Esophagus muscularis mucosa (tissue), 4 donors: ENCODE data around the gene SHANK3. TPM values are rescaled to one million over a fixed set of nuclear protein-coding genes. Genes with fewer than 3 reads are reported as not detected.
"Not testable (repeated sequence)": the region's sequence is repeated elsewhere in the genome, so short reads cannot be mapped to it uniquely, and the experiment has no call there.

Experiments
- DNase-seq: peaks from one replicate; pipeline ENCODE4 v3.0.0-alpha.2; 2017; ENCODE audit errors: extremely low spot score
- H3K27ac ChIP-seq, 4 donors: fragments of 200-600 bp; sonication (generic); replicated peaks in 1 of 4; 1 replicate in 3 of 4; 2 replicates in 1 of 4; pipeline ENCODE4 v1.5.1; 2016 to 2019; ENCODE audit warnings: mild to moderate bottlenecking in 1 of 4
- H3K27me3 ChIP-seq, 4 donors: fragments of 200-600 bp; sonication (generic); one replicate each; pipeline versions ENCODE4 v1.5.1 to v1.6.0; 2016 to 2019
- H3K36me3 ChIP-seq, 4 donors: fragments of 200-600 bp; sonication (generic); one replicate each; pipeline ENCODE4 v1.5.1; 2016 to 2019
- H3K4me1 ChIP-seq, 4 donors: fragments of 200-600 bp; sonication (generic); one replicate each; pipeline ENCODE4 v1.5.1; 2016 to 2019
- H3K4me3 ChIP-seq, 4 donors: fragments of 200-600 bp; sonication (generic); 1 replicate in 2 of 4; 2 replicates in 2 of 4; pipeline ENCODE4 v1.5.1; 2016 to 2019; ENCODE audit warnings: mild to moderate bottlenecking in 4 of 4, moderate library complexity in 1 of 4
- H3K9me3 ChIP-seq, 4 donors: fragments of 200-600 bp; sonication (generic); 1 replicate in 3 of 4; 2 replicates in 1 of 4; pipeline ENCODE4 v1.5.1; 2016 to 2019
- CTCF ChIP-seq, 3 experiments: fragments of 200-600 bp in 2 of 3; fragments of 450-650 bp in 1 of 3; sonication (generic) in 2 of 3; IDR thresholded peaks; one replicate each; pipeline ENCODE4 v1.5.1; 2017 to 2019; ENCODE audit warnings: antibody characterized with exemption in 3 of 3, mild to moderate bottlenecking in 2 of 3, moderate library complexity in 1 of 3
- EP300 ChIP-seq: sonication (generic); formaldehyde crosslinking; IDR thresholded peaks from one replicate; pipeline ENCODE4 v1.6.1; 2017; ENCODE audit warnings: antibody characterized with exemption
- POLR2A ChIP-seq: fragments of 450-650 bp; IDR thresholded peaks from one replicate; pipeline ENCODE4 v1.6.1; 2017; ENCODE audit warnings: antibody characterized with exemption, moderate library complexity, mild to moderate bottlenecking, low read depth
- POLR2AphosphoS5 ChIP-seq, 2 donors: sonication (generic); formaldehyde crosslinking; IDR thresholded peaks; one replicate each; pipeline ENCODE4 v1.6.1; 2017; ENCODE audit warnings: antibody characterized with exemption in 2 of 2
- WGBS: methylation state at CpG from one replicate; pipeline ENCODE4 v1.1.5; 2018; 5-methylcytosine and 5-hydroxymethylcytosine counted together
- intact Hi-C: fragments of 100-400 bp; cut with DNase I; formaldehyde crosslinking; loops from one replicate; pipeline ENCODE4 v1.15.1; 2023
- total RNA-seq, 4 donors: library from RNA; depleted of rRNA; stranded (reverse); fragments of >200 nt; gene quantifications; one replicate each; pipeline versions ENCODE4 v1.1.0 to v1.2.1, GENCODE V29; 2016

The SHANK3 gene
- total RNA-seq, 4 donors from 2014 or later, result 7.0 to 21.1 (median 16.0) TPM

- Histone ChIP-seq H3K27ac (peak overlapping the region in 3 of 4 donors; percentile 41 to 62 (median 52)), H3K4me3 (no peak overlapping the region), H3K9me3 (no peaks in the 10 kb centered on the region), H3K36me3 (no peaks in the 10 kb centered on the region), H3K4me1 (peaks cover 0 to 14% (median 4%) of the 10 kb centered on the region in 4 donors), H3K27me3 (peaks cover 0 to 54% (median 0%) of the 10 kb centered on the region in 4 donors)
- no peak for DNase-seq
- no peak for TF ChIP-seq EP300
- peak; percentile 57 to 64 for TF ChIP-seq POLR2AphosphoS5 (IDR thresholded peaks at IDR 0.05)
- no peak for TF ChIP-seq POLR2A
- no peak for TF ChIP-seq CTCF (IDR thresholded peaks at IDR 0.05)
- intact Hi-C loops, result no loop called here
- WGBS, result 66% methylated on average over 23 of the region's 23 CpGs
These were observed 16.2 kb upstream of the SHANK3 start for GRCh38 chr22:50656122-50657070.

- H3K9me3 ChIP-seq, result no peaks in the 10 kb centered on the region
- no peak overlapping the region for H3K27ac ChIP-seq
- no peak for TF ChIP-seq POLR2A
- TF ChIP-seq POLR2AphosphoS5 (IDR thresholded peaks at IDR 0.05), result peak in 1 of 2 donors; percentile 17
- 71% methylated on average over 4 of the region's 4 CpGs for WGBS
- H3K36me3 ChIP-seq, result no peaks in the 10 kb centered on the region
- DNase-seq, result no peak
- H3K27me3 ChIP-seq, result peaks cover 0 to 54% (median 0%) of the 10 kb centered on the region in 4 donors
- peaks cover 0 to 14% (median 4%) of the 10 kb centered on the region in 4 donors for H3K4me1 ChIP-seq
- intact Hi-C loops, result no loop called here
- no peak overlapping the region for H3K4me3 ChIP-seq
These were observed 14.7 kb upstream of the SHANK3 start for GRCh38 chr22:50657925-50658324.

- DNase-seq, H3K36me3 ChIP-seq, H3K4me3 ChIP-seq, intact Hi-C loops, H3K9me3 ChIP-seq, H3K27ac ChIP-seq: not testable (repeated sequence)
- 91% methylated on average over 7 of the region's 7 CpGs for WGBS
- Histone ChIP-seq H3K4me1 (peaks cover 0 to 14% (median 4%) of the 10 kb centered on the region in 4 donors), H3K27me3 (peaks cover 0 to 48% (median 0%) of the 10 kb centered on the region in 4 donors)
These were observed 12.9 kb upstream of the SHANK3 start for GRCh38 chr22:50659711-50660110.

- intact Hi-C loops, result no loop called here
- no peak for DNase-seq
- H3K36me3 ChIP-seq, result no peaks in the 10 kb centered on the region
- no peak overlapping the region for H3K4me3 ChIP-seq
- TF ChIP-seq POLR2A (no peak), EP300 (no peak), CTCF (IDR thresholded peaks at IDR 0.05) (no peak), POLR2AphosphoS5 (IDR thresholded peaks at IDR 0.05) (no peak)
- H3K27me3 ChIP-seq, result peaks cover 0 to 42% (median 0%) of the 10 kb centered on the region in 4 donors
- no peaks in the 10 kb centered on the region for H3K9me3 ChIP-seq
- no peak overlapping the region for H3K27ac ChIP-seq
- H3K4me1 ChIP-seq, result peaks cover 0 to 14% (median 4%) of the 10 kb centered on the region in 4 donors
These were observed 12.3 kb upstream of the SHANK3 start for GRCh38 chr22:50660306-50660705.

GRCh38 chr22:50665212-50665611 lies 7.4 kb upstream of the SHANK3 start:
- intact Hi-C loops, result no loop called here
- Histone ChIP-seq H3K27me3 (peaks cover 0 to 37% (median 0%) of the 10 kb centered on the region in 4 donors), H3K4me1 (no peaks in the 10 kb centered on the region), H3K27ac (no peak overlapping the region), H3K4me3 (no peak overlapping the region), H3K9me3 (no peaks in the 10 kb centered on the region), H3K36me3 (no peaks in the 10 kb centered on the region)
- WGBS, result 93% methylated on average over 12 of the region's 12 CpGs
- TF ChIP-seq POLR2AphosphoS5 (IDR thresholded peaks at IDR 0.05) (no peak), CTCF (IDR thresholded peaks at IDR 0.05) (no peak), EP300 (no peak), POLR2A (no peak)
- no peak for DNase-seq
